HG03520 (cell line): ENCODE data around the gene PRKAR1B.
"Not testable (repeated sequence)": the region's sequence is repeated elsewhere in the genome, so short reads cannot be mapped to it uniquely, and the experiment has no call there.

Source experiments
- ATAC-seq: cut with Tn5 transposase; IDR thresholded peaks from one replicate; pipeline ENCODE4 v1.9.1; 2021; ENCODE audit warnings: mild to moderate bottlenecking, moderate library complexity; ENCODE audit not compliant: unreplicated experiment

Gene PRKAR1B

DNA sequence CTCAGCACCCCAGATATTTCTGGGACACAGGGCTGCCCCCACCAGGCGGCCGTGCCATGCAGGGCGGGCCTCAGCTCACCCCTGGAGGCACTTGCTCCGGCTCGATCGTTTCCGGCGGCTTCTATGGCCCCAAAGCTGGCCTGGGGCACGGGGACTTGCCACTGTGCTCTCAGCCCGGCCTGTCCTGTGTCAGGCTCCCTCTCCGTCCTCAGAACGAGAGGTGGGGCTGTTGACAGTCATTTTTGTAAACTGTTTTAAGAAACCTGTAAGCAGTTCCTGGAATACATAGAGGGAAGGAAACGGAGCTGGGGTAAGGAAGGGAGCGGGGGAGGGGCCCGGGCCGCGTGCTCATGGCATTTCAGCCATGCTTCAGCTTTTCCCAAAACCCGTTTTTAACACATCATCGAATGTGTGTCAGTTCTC lies 30.7 kb upstream of the PRKAR1B start:
- no peak for ATAC-seq

DNA sequence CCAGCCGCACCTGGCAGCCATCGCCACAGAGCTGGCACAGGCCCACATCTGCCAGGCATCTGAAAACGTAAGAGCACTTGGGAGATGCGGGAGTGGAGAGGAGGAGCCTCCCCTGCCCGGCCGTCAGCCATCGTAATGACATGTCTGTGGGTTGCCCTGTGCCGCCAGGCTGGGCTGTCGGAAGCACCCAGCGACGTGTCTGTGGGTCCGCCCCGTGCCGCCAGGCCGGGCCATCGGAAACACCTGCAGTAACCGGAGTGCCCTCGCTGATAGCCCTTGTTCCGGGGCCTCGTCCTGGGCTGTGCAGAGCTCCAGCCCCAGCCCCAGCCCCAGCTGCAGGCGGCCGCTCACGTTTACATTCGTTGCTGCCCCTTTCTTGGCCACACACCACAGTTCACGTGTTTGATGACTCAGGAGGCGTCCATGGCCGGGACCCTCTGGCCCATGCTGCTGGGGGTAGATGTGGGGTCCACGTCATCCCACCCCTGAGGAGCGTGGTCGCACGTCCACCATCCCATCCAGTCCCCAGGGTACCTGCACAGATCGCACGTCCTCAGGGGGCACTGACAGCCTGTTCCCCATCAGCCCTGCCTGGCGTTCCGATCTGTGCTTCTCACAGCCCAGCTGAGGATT lies 30.0 kb upstream of the PRKAR1B start:
- ATAC-seq = no peak

DNA sequence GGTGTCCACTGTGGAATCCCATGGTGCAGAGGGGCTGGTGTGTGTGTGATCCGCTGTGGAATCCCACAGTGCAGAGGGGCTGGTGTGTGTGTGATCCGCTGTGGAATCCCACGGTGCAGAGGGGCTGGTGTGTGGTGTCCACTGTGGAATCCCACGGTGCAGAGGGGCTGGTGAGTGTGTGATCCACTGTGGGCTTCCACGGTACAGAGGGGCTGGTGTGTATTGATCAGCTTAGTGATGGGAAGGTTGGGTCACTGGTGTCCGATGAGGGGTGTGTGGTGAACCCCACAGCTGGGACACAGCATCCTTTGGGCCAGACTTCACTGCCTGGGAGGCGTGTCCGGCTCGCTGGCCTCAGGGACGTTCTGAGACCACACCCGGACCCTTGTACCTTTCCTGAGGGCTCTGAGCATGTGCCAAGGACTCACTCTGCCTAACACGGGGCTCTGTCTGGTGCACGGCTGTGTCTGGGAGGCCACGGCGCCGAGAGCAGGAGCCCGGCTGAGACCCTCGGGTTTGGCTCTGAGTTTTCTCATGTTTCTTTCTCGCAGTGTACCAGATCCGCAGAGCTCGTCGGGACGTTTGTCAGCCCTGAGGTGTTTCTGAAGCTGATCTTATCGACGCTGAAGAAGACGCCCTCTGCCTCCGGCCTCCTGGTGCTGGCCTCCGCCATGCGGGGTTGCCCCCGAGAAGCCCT lies 29.3 kb upstream of the PRKAR1B start:
- ATAC-seq = no peak

DNA sequence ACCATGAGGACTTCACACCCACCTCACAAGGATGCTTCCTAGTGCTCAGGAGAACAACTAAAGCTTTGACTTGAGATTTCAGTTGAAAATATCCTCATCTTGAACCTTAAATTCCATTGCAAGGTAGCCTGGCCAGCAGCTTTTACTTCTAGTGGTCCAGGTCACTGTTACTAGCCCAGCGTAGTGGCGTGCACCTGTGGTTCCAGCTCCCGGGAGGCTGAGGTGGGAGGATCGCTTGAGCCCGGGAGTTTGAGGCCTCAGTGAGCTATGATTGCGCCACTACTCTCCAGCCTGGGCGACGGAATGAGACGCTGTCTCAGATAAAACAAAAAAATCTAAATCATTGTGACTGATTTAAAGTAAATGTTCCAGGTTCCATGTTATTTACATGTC lies 28.3 kb upstream of the PRKAR1B start:
- no peak for ATAC-seq

DNA sequence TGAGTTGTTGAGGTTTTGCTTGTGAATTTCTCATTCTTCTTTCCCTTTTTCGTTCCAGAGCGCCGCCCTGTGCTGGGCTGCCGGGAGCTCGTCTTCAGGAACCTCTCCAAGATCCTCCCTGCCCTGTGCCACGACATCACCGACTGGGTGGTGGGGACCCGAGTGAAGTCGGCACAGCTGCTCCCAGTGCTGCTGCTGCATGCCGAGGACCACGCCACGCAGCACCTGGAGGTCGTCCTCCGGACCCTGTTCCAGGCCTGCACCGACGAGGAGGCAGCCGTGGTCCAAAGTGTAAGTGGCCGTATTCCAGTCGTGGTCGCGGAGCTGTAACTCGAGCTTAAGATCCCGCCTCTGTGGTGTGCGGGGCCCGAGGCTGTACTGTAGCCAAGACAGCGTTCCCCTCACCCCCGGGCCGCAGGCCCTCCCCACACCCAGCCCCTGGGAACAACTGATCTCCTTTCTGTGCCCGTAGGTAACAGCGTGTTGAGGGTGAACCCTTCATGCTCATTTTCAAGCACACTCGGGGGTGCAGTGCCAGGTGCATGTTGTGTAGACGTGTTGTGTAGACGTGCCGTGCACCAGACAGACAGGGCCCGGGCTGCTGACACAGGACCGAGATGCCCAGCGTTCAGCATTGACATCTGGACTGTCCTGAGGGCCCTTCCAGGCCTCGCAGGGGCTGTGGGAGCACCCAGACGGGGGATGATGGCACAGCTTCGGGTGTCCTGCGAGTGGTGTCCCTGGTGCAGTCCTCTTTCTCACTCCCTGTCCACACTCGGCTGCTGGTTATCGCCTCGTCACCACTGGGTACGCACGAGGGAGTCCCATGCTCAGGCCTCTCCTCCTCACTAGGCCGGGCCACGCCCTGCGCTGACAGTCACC lies 27.7 kb upstream of the PRKAR1B start:
- no peak for ATAC-seq

DNA sequence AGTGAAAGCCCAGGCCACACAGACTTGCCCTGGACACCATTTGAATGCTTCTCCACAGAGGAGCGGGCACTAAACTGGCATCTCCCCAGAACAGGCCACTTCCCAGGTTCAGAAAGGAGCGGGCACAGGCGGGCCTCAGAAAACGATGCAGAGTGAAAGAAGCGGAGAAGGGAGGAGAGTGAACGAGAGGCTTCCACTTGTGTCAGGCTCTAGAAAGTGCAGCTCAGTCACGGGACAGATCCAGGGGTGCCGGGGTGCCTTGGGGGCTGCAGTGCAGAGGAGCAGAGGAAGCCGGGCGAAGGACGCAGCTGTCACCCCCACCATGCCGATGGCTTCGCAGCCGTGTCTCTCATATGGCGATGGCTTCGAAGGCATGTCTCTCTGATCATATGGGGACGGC lies 26.1 kb upstream of the PRKAR1B start:
- ATAC-seq = no peak

DNA sequence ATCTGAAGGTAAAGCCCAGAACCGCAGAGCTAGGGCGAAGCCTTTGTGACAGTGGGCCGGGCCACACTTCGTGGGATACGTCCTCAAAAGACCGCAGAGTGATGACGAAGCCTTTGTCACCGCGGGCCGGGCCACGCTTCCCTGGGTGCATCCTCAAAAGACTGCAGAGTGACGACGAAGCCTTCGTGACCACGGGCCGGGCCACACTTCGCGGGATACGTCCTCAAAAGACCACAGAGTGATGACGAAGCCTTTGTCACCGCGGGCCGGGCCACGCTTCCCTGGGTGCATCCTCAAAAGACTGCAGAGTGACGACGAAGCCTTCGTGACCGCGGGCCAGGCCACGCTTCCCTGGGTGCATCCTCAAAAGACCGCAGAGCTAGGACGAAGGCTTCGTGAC lies 25.2 kb upstream of the PRKAR1B start:
- ATAC-seq = not testable (repeated sequence)

DNA sequence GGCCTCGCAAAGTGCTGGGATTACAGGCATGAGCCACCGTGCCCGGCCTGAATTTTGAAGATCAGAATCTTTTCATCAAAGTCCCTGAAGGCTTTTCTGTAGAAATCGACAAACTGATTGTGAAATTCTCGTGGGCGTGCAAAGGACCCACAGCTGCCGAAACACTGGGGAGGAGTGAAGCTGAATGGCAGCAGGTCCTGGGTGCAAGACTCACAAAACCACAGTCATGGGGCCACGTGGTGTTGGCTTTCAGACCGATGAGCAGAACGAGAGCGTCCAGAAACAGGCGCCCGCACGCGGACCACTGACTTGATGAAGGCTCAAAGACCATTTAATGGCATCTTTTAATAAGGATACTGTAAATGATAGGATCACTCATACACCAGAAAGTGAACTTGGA lies 24.7 kb upstream of the PRKAR1B start:
- ATAC-seq = no peak

DNA sequence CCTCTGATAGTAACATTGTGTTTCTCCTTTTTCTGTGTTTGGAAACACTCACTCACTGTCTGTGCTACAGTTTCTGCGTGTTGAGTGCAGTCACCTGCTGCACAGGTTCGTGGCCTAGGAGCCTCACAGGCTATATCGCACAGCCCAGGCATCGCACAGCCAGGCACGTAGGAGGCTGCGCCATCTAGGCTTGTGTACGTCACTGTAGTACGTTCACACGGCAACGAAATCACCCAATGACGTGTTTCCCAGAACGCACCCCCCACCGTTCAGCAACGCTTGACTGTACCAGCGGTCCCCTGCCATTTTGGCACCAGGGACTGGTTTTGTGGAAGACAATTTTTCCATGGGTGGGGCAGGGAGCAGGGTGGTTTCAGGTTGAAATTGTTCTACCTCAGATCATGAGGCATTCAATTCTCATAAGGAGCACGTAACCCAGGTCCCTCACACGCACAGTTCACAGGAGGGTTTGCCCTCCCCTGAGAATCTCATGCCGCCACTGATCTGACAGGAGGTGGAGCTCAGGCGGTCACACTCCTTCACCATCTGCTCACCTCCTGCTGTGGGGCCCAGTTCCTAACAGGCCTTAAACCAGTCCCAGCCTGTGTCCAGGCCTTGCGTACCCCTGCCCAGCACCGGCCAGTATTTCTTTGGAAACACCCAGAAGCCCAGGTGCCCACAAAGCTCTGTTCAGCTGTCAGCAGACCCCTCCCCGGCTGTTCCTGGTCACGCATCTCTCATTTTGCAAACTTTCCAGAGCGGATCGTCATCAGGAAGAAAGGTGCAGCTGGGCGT lies 23.2 kb upstream of the PRKAR1B start:
- ATAC-seq = no peak

DNA sequence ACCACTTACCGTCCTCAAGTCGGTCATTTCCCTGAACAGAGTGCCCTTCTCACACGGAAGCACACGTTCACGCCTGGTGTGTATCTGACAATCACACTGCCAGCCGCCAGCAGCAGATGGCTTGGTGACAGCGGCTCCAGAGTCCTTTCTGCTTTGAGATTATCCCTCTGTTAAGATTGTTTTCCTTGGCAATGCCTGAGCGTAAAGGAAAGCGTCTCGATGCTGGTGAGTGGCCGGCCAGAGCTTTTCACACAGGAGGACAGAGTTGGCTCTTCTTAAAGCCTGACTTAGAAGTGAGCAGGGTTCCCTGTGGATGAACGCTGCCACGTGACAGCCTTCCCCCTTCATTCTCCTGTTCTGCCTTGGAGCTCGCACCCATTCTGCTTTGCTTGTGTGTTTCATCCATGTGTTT lies 22.1 kb upstream of the PRKAR1B start:
- ATAC-seq = no peak

DNA sequence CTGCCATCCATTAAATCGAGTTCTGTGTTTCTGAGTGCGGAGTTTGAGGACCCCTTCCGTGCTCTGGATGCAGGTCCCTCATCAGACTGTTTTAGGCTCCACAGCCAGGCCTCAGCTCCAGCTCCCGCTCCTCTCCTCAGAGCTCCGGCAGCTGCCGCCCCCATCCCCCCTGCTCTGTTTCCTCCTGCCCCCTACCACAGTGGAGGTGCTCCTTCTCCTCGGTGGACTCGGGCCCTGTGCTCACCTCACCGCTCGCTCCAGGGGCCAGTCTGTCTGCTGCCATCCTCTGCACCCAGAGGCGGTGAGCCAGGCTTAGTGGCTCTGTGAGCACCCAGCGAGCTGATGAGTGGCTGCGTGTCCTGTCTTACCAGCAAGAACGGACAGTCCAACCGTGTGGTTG lies 21.4 kb upstream of the PRKAR1B start:
- ATAC-seq = no peak

DNA sequence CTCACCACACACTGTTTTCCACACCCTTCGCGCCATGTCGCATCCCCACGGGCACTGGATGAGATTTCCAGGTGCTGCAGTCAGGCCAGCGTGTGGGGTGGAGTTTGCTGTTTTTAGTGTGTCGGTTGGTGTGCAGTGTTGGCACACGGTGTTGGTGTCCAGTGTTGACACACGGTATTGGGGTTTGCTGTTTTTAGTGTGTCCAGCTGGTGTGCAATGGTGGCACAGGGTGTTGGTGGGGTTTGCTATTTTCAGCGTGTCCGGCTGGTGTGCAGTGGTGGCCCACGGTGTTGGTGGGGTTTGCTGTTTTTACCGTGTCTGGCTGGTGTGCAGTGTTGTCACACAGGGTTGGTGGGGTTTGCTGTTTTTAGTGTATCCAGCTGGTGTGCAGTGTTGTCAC lies 20.1 kb upstream of the PRKAR1B start:
- ATAC-seq = no peak

DNA sequence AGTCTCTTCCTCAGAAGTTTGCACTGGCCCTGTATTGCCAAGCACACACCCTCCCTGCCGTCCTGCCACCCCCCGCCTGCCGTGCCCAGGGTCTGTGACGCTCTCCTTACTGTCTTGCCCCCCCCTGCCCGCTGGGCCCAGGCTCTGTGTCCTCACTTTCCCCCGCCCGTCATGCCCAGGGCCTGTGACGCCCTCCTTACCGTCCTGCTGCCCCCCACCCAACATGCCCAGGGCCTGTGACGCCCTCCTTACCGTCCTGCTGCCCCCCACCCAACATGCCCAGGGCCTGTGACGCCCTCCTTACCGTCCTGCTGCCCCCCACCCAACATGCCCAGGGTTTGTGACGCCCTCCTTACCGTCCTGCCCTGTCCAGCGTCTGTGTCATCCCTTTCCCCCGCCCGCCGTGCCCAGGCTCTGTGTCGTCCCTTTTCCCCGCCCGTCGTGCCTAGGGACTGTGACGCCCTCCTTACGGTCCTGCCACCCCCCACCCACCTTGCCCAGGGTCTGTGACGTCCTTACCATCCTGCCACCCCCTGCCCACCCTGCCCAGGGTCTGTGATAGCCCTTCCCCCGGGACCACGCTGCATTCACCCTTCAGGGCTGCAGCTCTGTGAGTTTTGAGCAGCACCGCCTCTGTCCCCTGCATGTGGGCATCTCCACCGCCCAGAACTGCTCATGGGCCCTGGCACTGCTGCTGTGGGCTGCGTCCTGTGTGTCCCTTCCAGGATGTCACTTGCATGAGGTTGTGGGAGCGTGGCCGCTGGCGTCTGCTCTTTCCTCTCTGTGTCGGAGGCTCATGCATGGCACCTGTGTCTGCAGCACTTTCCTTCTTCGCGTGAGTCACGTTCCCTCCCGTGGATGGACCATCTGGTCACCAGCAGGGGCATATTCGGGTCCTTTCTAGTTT lies 19.3 kb upstream of the PRKAR1B start:
- ATAC-seq = no peak

DNA sequence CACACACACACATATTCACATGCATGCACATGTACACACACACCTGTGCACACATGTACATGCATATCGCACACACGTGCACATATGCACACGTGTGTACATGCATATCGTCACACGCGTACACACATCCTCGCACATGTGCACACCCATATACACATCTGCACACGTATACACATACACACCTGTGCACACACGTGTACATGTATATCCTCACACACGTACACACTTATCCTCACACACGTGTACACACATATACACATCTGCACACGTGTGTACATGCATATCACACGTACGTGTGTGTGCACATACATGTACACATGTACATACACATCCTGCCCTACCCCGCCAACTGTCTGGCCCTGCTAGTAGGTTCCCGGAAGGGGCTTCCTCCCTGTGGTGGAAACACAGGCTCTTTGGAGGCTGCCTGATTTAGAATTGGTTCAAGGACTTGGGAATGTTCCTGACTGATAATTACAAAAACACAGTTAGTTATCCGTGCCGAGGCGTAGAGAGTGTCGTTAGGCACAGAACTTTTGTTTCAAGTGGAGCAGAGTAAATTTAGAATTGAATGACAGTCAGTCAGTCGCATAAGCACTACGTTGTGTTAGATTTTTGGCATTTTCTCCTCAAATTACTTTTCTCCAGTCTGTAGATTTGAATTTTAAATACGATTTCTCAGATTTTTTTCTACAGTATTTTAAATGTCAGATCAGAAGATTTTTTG lies 18.5 kb upstream of the PRKAR1B start:
- no peak for ATAC-seq

DNA sequence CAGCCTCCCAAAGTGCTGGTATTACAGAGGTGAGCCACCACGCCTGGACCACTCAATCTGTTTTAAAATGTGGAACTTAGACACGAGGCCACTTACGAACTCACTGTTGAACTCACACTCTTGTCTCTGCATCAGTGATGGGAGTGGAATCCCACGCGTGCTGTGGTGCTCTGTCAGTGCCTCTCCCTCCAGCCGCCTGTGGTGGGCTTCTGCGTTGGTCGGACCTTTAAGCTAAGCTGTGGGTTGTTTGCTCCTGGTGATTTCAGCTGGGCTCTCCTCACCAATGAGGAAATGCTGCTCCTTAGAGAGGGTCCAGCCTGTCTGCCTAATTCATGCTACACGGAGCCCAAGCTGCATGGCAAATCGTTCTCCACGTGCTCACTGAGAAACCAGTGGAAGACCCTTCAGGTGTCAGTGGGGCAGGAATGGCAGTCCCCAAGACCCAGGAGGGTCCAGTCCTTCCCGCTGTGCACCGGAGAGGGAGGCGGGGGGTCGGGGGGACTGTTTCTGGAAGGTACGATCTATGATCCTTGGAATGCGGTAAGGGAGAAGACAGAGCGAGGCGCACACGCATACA lies 17.9 kb upstream of the PRKAR1B start:
- ATAC-seq = no peak

DNA sequence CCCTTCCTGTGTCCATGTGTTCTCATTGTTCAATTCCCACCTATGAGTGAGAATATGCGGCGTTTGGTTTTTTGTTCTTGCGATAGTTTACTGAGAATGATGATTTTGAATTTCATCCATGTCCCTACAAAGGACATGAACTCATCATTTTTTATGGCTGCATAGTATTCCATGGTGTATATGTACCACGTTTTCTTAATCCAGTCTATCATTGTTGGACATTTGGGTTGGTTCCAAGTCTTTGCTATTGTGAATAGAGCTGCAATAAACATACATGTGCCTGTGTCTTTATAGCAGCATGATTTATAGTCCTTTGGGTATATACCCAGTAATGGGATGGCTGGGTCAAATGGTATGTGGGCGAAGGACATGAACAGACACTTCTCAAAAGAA lies 17.0 kb upstream of the PRKAR1B start:
- not testable (repeated sequence) for ATAC-seq

DNA sequence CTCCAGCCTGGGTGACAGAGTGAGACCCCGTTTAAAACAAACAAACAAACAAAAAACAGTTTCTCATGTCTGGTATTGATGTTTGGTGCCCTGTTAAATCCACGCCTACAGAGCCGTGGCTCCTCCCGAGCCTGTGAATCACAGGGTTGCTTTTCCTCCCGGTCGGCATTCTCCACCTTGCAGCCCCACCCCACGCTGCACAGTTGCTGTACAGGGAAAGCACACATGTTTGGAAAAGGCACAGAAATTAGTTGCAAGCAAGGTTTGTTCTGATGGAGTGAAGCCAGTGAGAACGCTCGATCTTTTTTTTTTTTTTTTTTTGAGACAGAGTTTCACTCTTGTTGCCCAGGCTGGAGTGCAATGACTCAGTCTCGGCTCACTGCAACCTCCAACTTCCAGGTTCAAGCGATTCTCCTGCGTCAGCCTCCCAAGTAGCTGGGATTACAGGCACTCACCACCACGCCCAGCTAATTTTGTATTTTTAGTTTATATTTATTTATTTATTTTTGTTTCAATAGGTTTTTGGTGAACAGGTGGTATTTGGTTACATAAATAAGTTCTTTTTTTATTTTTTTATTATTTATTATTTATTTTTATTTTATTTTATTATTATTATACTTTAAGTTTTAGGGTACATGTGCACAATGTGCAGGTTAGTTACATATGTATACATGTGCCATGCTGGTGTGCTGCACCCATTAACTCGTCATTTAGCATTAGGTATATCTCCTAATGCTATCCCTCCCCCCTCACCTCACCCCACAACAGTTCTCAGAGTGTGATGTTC lies 16.5 kb upstream of the PRKAR1B start:
- ATAC-seq = not testable (repeated sequence)

DNA sequence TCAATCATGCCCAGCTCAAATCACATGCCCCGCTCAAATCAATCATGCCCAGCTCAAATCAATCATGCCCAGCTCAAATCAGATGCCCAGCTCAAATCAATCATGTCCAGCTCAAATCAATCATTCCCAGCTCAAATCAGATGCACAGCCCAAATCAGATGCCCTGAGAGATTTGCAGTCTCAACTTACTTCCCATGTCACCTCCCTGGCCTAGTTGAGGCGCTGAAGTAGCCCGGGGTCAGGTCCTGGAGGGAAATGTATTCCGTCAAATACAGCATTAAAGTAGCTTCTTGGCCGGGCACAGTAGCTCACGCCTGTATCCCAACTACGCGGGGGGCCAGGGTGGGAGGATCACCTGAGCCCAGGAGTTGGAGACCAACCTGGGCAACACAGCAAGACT lies 15.7 kb upstream of the PRKAR1B start:
- no peak for ATAC-seq
